NK-92 treated with Interleukin-12 subunit alpha and Interleukin-12 subunit beta, amount 100 ng/mL, for 24 hours (cell line): ENCODE measurements around the gene GRIP2.

Experiments used
- DNase-seq: peaks from one replicate; lab custom pipeline; 2025; lab: John Stamatoyannopoulos, UW

GRIP2 gene

DNA sequence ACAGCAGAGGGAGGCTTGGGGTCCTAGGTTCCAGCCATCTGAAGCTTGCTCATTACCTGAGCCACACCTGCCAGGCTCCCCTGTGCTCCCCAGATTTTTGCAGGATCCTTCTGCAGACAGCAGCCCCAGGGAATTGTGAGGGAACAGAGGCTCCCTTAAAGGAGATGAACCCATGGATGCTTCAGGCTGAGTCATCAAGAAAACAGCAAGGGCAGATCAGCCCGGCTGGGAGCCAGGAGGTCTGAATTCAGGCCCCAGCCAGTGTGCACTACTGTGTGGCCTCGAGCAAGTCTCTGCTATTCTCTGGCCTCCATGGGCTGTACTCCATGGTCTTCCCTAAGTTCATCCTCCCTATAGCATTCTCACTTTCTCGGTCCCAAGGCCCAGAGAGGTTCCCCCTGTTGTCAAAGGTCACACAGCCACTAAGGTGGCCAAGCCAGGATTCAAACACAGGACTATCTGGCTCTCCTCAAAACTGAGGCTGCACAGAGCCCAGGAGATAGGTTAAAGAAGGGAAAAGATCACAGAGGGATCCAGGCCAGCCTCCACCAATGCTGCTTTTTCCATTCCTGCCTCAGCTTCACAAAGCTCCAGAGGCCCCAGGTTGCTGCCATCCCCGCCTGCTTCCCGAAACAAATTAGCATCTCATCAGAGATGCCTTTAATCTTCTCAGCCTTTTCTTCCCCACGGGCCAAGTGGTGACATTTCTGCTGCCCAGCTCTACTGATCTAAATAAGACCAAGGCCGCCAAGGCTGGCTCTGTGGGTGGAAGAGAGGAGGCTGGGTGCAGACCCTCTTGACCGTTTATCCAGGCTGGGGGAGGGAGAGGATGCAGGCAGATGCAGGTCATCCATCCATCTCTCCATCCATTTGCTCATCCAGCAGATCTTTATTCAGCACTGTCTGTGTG, 21.2 kb upstream of the GRIP2 start:
- DNase-seq, result no peak

DNA sequence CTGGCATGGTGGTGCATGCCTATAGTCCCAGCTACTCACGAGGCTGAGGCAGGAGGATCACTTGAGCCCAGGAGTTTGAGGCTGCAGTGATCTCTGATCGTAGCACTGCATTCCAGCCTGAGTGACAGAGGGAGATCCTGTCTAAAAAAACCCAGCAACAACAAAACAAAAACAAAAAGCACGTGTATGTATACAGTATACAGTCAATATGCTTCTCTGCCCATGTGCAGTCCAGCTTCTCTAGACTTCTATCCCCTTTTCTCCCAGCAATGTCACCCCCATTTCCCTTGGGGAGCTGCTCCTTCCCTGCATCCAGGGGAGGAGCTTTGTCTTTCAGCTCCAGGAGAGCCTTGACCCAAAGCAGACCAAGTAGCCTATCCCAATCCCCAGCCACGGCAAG, 20.0 kb upstream of the GRIP2 start:
- DNase-seq, result no peak

DNA sequence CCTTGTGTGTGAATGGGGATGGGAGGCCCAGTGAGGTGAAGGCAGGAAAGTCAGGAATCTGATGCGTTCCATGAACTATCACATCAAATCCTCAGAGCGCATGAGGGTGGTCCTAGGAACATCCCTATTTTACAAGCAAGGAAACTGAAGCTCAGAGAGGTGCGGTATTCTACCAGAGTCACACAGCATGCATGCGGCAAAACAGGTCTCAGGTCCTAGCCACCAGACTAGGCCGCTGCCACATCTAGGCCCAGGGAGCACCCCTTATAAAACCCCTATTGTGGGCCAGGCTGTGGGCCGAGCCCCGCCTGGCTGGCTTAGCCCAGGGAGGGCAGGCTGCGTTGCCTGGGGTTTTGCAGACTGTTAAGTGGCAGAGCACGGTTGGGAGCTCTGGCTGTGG, 17.9 kb upstream of the GRIP2 start:
- no peak for DNase-seq

DNA sequence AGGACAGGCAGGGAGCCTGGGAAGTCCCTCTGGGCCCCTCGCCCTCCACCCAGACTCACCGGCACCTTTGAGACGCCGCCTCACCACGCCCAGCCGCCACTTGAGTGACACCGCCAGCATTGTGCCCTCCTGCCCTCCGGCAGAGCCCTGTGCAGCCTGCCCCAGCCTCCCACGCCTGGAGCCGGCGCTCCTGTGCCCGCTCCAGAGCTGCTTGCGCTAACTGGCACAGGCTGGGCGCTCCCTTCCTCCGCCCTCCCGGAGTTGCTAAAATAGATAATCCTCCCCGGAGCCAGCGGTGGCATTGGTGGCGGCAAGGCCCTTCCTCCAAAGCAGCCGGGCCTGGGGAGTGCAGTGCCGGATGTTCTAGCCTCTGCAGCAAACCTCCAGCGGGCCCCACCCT, 15.7 kb upstream of the GRIP2 start:
- no peak for DNase-seq

- DNase-seq, result no peak
Measured at GRCh38 chr3:14554715-14555114, 14.6 kb upstream of the GRIP2 start.

- no peak for DNase-seq
Measured at GRCh38 chr3:14553871-14554270, 13.7 kb upstream of the GRIP2 start.

- DNase-seq, result no peak
Measured at GRCh38 chr3:14552717-14553116, 12.6 kb upstream of the GRIP2 start.

GRCh38 chr3:14552041-14552648, 12.0 kb upstream of the GRIP2 start:
- DNase-seq, result no peak

DNA sequence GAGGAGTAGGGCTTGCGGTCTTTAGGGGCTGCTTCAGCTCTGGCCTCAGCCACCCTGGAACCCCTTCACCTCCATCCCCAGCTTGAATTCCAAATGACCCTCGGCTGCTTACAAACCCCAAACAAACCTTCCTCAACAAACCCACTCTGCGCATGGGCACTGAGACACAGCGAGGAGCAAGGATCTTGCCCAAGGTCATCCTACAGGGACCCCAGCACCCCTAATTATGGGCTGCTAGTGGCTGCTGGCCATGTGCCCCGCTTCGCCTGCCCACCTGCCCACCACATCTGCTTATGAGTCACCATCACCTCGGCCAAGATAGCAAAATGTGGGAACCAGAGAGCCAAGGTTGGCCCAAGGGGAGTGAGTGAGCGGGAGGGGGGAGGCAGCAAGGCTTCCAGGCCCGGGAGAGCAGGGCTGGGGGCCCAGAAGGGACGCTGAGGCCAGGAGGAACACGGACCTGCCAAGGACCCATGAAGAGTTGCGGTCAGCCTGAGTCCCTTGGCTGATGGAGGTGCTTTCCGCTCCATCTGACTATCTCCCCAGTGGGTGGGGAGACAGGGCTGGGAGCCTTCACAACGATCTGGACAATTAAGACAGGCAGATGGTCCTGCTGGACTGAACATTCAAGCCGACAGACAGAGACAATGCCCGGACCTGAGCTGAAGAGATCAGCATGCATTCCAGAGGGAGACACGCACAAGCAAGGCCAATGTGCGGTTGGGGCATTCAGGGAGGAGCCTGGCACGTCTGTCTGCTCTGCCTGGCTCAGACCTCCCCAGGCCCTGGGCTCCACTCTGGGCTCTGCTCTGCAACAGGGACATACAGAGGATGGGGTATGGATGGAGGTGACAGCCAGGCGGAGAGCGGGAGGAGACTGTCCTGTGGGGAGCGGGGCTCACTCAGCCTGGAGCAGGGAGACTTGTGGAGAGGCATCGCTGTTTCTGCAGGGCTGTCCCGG, 10.8 kb upstream of the GRIP2 start:
- no peak for DNase-seq

DNA sequence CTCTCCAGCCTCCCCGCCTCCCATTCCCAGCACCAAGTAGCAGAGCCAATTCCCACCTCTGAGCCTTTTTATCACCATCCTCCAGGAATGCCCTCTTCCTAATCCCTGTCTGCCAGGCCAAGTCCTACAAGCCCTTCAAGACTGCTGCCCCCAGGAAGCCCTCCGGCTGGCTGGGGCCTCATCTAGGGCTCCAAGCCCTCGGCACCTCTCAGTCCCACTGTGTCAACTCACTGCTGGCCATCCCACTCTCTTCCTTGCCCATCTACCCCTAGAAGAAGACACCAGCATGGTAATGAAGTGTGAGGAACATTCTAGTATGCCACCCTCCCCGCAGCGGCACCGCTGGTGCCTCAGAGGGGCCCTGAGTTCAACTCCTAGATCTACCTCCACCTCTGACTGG, 10.0 kb upstream of the GRIP2 start:
- DNase-seq, result no peak

- DNase-seq, result no peak
Measured at GRCh38 chr3:14549256-14549919, 9.2 kb upstream of the GRIP2 start.

- no peak for DNase-seq
Measured at GRCh38 chr3:14548321-14548729, 8.2 kb upstream of the GRIP2 start.

DNA sequence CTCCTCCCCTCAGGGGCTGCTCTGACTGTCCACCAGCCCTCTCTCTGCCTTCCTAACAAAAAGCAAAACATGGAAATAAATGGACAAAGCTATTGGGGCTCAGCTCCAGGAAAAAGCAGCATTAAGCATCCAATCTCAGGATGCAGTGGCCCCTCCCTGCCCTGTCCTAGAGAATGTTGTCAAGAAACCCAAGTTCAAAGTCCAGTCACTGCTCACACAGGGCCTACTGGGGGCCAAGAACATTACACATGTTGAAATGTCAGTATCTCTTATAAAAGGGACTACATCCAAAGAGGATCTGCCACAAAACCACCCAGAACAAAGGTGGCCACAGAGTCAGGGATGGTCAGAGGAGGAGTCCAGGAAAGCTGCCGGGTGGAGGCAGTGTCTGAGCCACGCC, 7.6 kb upstream of the GRIP2 start:
- DNase-seq, result no peak

GRCh38 chr3:14546041-14546440, 5.9 kb upstream of the GRIP2 start:
- DNase-seq, result no peak

GRCh38 chr3:14545251-14545635, 5.1 kb upstream of the GRIP2 start:
- DNase-seq, result no peak

DNA sequence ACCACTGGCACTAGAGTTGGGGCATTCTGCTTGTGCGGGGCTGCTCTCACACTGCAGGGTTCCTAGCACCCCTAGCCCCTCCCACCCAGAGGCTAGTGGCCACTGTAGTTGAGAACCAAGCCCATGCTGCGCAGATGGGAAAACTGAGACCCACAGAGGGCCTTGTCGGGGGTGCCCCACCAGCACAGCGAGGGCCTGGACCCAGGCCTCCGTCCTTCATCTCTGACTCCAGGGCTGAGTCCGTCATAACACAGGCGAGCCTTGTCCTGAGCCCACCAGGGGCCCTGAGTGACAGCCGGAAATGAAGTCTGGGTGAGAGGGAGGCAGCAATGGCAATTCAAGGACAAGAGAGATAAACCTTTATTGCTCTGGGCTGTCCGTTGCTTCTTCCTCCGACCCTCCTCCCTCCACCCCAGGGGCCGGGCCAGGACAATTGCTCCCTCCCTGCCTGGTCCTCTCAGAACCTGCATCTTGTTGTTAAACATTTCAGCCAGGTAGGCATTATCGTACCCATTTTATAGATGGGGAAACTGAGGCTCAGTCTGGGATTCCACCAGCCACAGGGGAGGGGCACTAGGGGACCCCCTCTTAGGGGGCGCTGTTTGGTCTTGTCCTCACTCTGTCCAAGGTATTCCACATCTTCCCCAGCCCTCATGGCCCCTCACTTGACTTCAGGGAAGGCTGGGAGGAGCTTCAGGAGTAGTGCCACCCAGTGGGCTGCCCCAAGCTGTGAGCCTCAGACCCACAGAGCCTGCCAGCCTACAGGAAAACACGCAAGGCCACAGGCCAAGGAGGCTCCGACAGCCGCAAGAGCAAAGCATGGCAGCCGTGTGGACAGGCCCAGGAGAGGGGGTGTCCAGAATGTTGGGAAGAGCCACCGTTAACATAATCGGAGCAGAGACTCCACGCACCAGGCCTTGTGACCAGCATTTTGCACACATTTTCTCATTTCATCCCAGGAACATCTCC, 4.4 kb upstream of the GRIP2 start:
- DNase-seq, result no peak

DNA sequence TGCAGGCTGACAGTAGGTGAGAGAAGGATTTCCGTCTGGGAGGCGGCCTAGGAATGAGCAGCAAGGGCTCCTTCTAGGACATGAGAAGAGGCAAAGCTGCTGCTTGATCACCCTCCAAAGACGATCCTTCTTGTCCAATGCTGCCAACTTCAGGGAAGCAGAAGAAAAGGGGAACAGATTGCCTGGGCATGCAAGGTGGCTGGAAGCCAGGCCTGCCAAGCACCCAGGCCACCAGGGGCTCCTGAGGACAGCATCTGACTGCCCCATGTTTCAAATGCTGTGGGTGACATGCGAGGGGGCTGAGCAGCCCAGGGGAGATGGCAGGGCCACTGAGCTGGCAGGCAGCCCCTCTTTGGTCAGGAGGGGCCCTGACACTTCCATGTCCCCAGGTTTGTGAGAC, 3.3 kb upstream of the GRIP2 start:
- no peak for DNase-seq

DNA sequence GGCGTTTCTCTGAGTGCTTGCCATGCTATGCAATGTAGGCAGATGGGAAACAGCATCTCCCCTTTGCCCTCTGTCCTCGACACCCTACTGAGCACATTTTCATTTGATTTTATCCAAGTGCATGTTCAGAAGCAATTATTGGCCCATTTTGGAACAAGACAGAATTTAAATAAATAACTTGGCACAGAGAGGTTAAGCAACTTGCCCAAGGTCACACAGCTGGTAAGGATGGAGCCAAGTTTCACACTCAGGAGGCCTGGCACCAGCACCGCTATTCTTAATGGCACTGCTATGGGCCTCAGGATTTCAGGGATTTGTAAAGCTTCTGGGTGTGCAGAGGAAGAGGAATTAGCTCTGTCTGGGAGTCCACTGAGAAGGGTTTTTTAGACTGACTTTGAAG, 2.5 kb upstream of the GRIP2 start:
- DNase-seq, result no peak

DNA sequence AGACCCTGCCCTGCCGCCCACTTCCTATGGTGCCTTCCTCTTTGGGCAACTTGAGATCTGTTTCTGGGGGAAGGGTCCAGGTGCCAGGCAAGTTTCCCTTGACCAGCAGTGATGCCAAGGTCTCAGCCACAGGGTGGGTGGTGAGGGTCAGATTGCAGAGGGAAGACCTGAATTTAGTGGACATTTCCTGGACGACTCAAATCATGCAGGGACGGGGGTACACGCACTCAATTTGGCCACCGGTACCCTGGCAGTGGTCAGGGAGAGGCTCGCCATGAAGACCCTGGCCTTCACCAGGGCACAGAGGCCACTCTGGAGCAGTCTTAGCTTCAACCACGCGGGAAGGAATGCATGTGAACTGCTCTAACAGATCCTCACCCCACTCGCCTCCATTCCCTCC, 1.5 kb upstream of the GRIP2 start:
- no peak for DNase-seq

GRCh38 chr3:14540821-14541385, 761 bp upstream of the GRIP2 start:
- no peak for DNase-seq

DNA sequence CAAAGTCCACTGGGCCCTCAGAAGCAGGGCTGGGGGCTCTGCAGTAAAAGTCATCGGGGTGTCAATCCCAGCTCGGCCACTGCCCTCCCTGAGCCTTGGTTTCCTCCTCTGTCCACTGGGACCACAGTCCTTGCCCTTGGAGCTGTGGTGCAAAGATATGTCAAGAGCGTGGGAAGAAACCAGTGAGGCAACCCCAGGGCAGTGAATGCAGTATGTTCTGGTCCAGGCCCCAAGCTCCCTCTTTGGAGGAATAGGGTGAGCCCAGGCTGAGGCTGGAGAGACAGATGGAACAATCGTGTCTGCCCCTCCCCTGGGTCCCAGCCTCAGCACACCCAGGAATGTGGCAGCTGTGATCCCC, 779 bp downstream of the GRIP2 start:
- no peak for DNase-seq
